HepG2 (cell line): ENCODE results near the gene ANKRD39. TPM values are rescaled to one million over a fixed set of nuclear protein-coding genes. Genes with fewer than 3 reads are reported as not detected.

Experiments used
- ELF1 ChIP-seq: sonication (generic); formaldehyde crosslinking; IDR thresholded peaks from 2 replicates; pipeline ENCODE4 v1.4.0; 2020; ENCODE audit warnings: missing genetic modification reagents
- FOXP1 ChIP-seq, 2 experiments: fragments of 450-650 bp in 1 of 2; IDR thresholded peaks; 2 replicates each; pipeline ENCODE4 v1.6.1; 2017 to 2018; ENCODE audit warnings: antibody characterized with exemption in 1 of 2
- IKZF4 ChIP-seq: sonication (generic); formaldehyde crosslinking; IDR thresholded peaks from 2 replicates; pipeline ENCODE4 v1.5.1; 2020; ENCODE audit warnings: borderline replicate concordance, mild to moderate bottlenecking, low read depth, missing genetic modification reagents; ENCODE audit errors: not compliant biosample characterization
- IKZF5 ChIP-seq: IDR thresholded peaks from 2 replicates; pipeline ENCODE4 v1.6.1; 2018; ENCODE audit warnings: missing genetic modification reagents, mild to moderate bottlenecking, missing compliant biosample characterization
- PHF20 ChIP-seq: sonication (generic); formaldehyde crosslinking; IDR thresholded peaks from 2 replicates; pipeline ENCODE4 v1.5.0; 2020; ENCODE audit warnings: mild to moderate bottlenecking, missing genetic modification reagents
- PITX1 ChIP-seq: sonication (generic); formaldehyde crosslinking; IDR thresholded peaks from 2 replicates; pipeline ENCODE4 v1.5.1; 2020; ENCODE audit warnings: mild to moderate bottlenecking, missing genetic modification reagents
- POLR2G ChIP-seq: fragments of 200-400 bp; formaldehyde crosslinking; IDR thresholded peaks from 2 replicates; pipeline ENCODE4 v1.6.1; 2018; ENCODE audit warnings: mild to moderate bottlenecking, low read depth, low read length, moderate library complexity
- SKIL ChIP-seq: sonication (generic); formaldehyde crosslinking; IDR thresholded peaks from 2 replicates; pipeline ENCODE4 v1.8.0; 2022; ENCODE audit warnings: missing genetic modification reagents, mild to moderate bottlenecking, moderate library complexity, borderline replicate concordance
- TEAD2 ChIP-seq: sonication (generic); formaldehyde crosslinking; IDR thresholded peaks from 2 replicates; pipeline ENCODE4 v1.9.0; 2021; ENCODE audit warnings: missing genetic modification reagents
- YY1 ChIP-seq: IDR thresholded peaks from 2 replicates; pipeline ENCODE4 v1.6.1; 2011; ENCODE audit warnings: low read length, low read depth, moderate library complexity, mild to moderate bottlenecking; ENCODE audit not compliant: insufficient read depth, insufficient replicate concordance
- ZBED4 ChIP-seq: sonication (generic); formaldehyde crosslinking; IDR thresholded peaks from 2 replicates; pipeline ENCODE4 v1.4.0; 2020; ENCODE audit warnings: missing genetic modification reagents, borderline replicate concordance
- ZC3H4 ChIP-seq: sonication (generic); formaldehyde crosslinking; IDR thresholded peaks from 2 replicates; pipeline ENCODE4 v1.4.0; 2020; ENCODE audit warnings: missing genetic modification reagents, borderline replicate concordance
- ZMAT3 ChIP-seq: sonication (generic); formaldehyde crosslinking; conservative IDR thresholded peaks from 2 replicates; pipeline ENCODE4 v1.7.0; 2021; ENCODE audit warnings: missing genetic modification reagents
- ZNF263 ChIP-seq: sonication (generic); formaldehyde crosslinking; IDR thresholded peaks from 2 replicates; pipeline ENCODE4 v1.4.0; 2020; ENCODE audit warnings: missing genetic modification reagents
- ZNF264 ChIP-seq: sonication (generic); formaldehyde crosslinking; IDR thresholded peaks from 2 replicates; pipeline ENCODE4 v1.4.0; 2020; ENCODE audit warnings: missing genetic modification reagents
- ZNF432 ChIP-seq: sonication (generic); formaldehyde crosslinking; IDR thresholded peaks from 2 replicates; pipeline ENCODE4 v1.5.0; 2020; ENCODE audit warnings: missing genetic modification reagents, mild to moderate bottlenecking, borderline replicate concordance
- ZNF460 ChIP-seq: sonication (generic); formaldehyde crosslinking; IDR thresholded peaks from 2 replicates; pipeline ENCODE4 v1.5.1; 2020; ENCODE audit warnings: missing genetic modification reagents, mild to moderate bottlenecking, borderline replicate concordance
- ZNF564 ChIP-seq: sonication (generic); formaldehyde crosslinking; IDR thresholded peaks from 2 replicates; pipeline ENCODE4 v1.8.1; 2023; ENCODE audit warnings: mild to moderate bottlenecking, missing genetic modification reagents
- ZNF777 ChIP-seq: sonication (generic); formaldehyde crosslinking; IDR thresholded peaks from 2 replicates; pipeline ENCODE4 v1.4.0; 2020; ENCODE audit warnings: missing genetic modification reagents
- polyA plus RNA-seq, 8 experiments: library from polyadenylated mRNA; depleted of rRNA in 3 of 8; stranded (reverse) in 7 of 8; unstranded in 1 of 8; fragments of >200 nt; fragmentation: Illumina TruSeq in 4 of 8; extraction: Trizol in 4 of 8; gene quantifications; 2 replicates each; pipeline versions ENCODE4 v1.2.1 to v1.2.3, GENCODE V29; 2011 to 2016; ENCODE audit warnings: low read depth in 4 of 8, missing spikeins in 1 of 8, mixed read lengths in 1 of 8; ENCODE audit not compliant: insufficient read depth in 1 of 8
- total RNA-seq, 5 experiments: library from RNA; depleted of rRNA; stranded (reverse); fragments of >200 nt; fragmentation: Illumina TruSeq; extraction: Trizol; gene quantifications; 2 replicates each; pipeline ENCODE4 v1.2.3, GENCODE V29; 2016; ENCODE audit warnings: low read depth in 1 of 5

The ANKRD39 gene
- total and polyA plus RNA-seq, 2 of the 13 experiments (the other 11 are each of a cell fraction or from before 2014, with no cell fraction given): 23.2 to 24.8 TPM

- TF ChIP-seq ZBED4 (CRISPR knock-in tag) (peak; percentile 69; the same call in 1 of the 2 replicates), ELF1 (no peak), PITX1 (CRISPR knock-in tag) (no peak), YY1 (peak; percentile 91), SKIL (peak; percentile 90), ZNF777 (CRISPR knock-in tag) (peak; percentile 36), IKZF5 (CRISPR knock-in tag) (0 out of 2 replicates have a peak, but pooled peaks have one; percentile 42), ZNF264 (CRISPR knock-in tag) (no peak), IKZF4 (peak; percentile 92), TEAD2 (CRISPR knock-in tag) (no peak), ZNF460 (CRISPR knock-in tag) (no peak), POLR2G (peak; percentile 95), ZNF432 (CRISPR knock-in tag) (no peak; the same call in 1 of the 2 replicates), ZC3H4 (CRISPR knock-in tag) (0 out of 2 replicates have a peak, but pooled peaks have one; percentile 47), ZNF263 (no peak), PHF20 (CRISPR knock-in tag) (peak; percentile 74), ZMAT3 (peak; percentile 72), ZNF564 (no peak; the same call in 1 of the 2 replicates), FOXP1 (IDR thresholded peaks at IDR 0.05) (0 out of 2 replicates have a peak, but pooled peaks have one; percentile 22), FOXP1 (CRISPR knock-in tag; IDR thresholded peaks at IDR 0.05) (peak; percentile 73)
Observed at GRCh38 chr2:96816127-96816835, 41.5 kb downstream of the ANKRD39 start, which contains the start of gene CNNM3 (continued).
